GM23338 (cell line): Measurements from ENCODE around the gene REC8. TPM values are rescaled to one million over a fixed set of nuclear protein-coding genes. Genes with fewer than 3 reads are reported as not detected.
"Not testable (repeated sequence)": the region's sequence is repeated elsewhere in the genome, so short reads cannot be mapped to it uniquely, and the experiment has no call there.

Experiments used
- ATAC-seq: fragments of 200-7000 bp; cut with Tn5 transposase; 3 replicates; pipeline ENCODE4 v1.9.1; 2020
- DNase-seq: peaks from one replicate; pipeline ENCODE4 v3.0.0-alpha.2; 2015; ENCODE audit warnings: low spot score
- H2AFZ ChIP-seq: fragments of 200-600 bp; sonication (generic); 2 replicates; pipeline ENCODE4 v1.8.0; 2016; ENCODE audit warnings: antibody characterized with exemption, mild to moderate bottlenecking, moderate library complexity
- H3F3A ChIP-seq: fragments of 200-600 bp; sonication (generic); replicated peaks from 2 replicates; pipeline ENCODE4 v1.8.0; 2017; ENCODE audit warnings: antibody characterized with exemption, mixed run types, low read depth
- H3K27ac ChIP-seq: fragments of 200-600 bp; sonication (generic); 2 replicates; pipeline ENCODE4 v1.6.1; 2016; ENCODE audit warnings: low read depth
- H3K27me3 ChIP-seq: fragments of 200-600 bp; sonication (generic); 2 replicates; pipeline ENCODE4 v1.8.0; 2016; ENCODE audit warnings: mild to moderate bottlenecking, mixed run types, moderate library complexity; ENCODE audit not compliant: insufficient read depth
- H3K36me3 ChIP-seq: fragments of 200-600 bp; sonication (generic); 2 replicates; pipeline ENCODE4 v1.8.0; 2016; ENCODE audit warnings: mild to moderate bottlenecking; ENCODE audit not compliant: insufficient read depth
- H3K4me1 ChIP-seq: fragments of 200-600 bp; sonication (generic); 2 replicates; pipeline ENCODE4 v1.8.0; 2016; ENCODE audit warnings: mild to moderate bottlenecking, moderate library complexity; ENCODE audit not compliant: insufficient read depth
- H3K4me2 ChIP-seq: fragments of 200-600 bp; sonication (generic); 2 replicates; pipeline ENCODE4 v1.7.1; 2017; ENCODE audit warnings: mixed run types
- H3K4me3 ChIP-seq: fragments of 200-600 bp; sonication (generic); 2 replicates; pipeline ENCODE4 v1.6.1; 2016; ENCODE audit warnings: mixed run types
- H3K79me2 ChIP-seq: fragments of 200-600 bp; sonication (generic); replicated peaks from 2 replicates; pipeline ENCODE4 v1.8.0; 2017; ENCODE audit warnings: mild to moderate bottlenecking; ENCODE audit not compliant: insufficient read depth
- H3K9me2 ChIP-seq: fragments of 200-600 bp; sonication (generic); 2 replicates; pipeline ENCODE4 v1.8.0; 2017; ENCODE audit not compliant: insufficient read depth
- H4K20me1 ChIP-seq: fragments of 200-600 bp; sonication (generic); replicated peaks from 2 replicates; pipeline ENCODE4 v1.8.0; 2017; ENCODE audit warnings: mild to moderate bottlenecking; ENCODE audit not compliant: insufficient read depth
- H3K27ac Mint-ChIP-seq: 2 replicates; pipeline ENCODE4 v1.8.0; 2020; ENCODE audit warnings: inconsistent platforms, mild to moderate bottlenecking, moderate library complexity, mixed read lengths
- H3K27me3 Mint-ChIP-seq: 3 replicates; pipeline ENCODE4 v1.8.0; 2022; ENCODE audit warnings: low read depth, mild to moderate bottlenecking, moderate library complexity, mixed read lengths, inconsistent platforms; ENCODE audit not compliant: insufficient read depth, poor library complexity
- H3K36me3 Mint-ChIP-seq: 3 replicates; pipeline ENCODE4 v1.8.0; 2021; ENCODE audit warnings: low read depth, mild to moderate bottlenecking, inconsistent platforms, moderate library complexity, mixed read lengths
- H3K4me1 Mint-ChIP-seq: 3 replicates; pipeline ENCODE4 v1.8.0; 2020; ENCODE audit warnings: mild to moderate bottlenecking, inconsistent platforms, mixed read lengths
- H3K4me3 Mint-ChIP-seq: 3 replicates; pipeline ENCODE4 v1.8.0; 2021; ENCODE audit warnings: moderate library complexity, mild to moderate bottlenecking, inconsistent platforms, mixed read lengths
- H3K9me3 Mint-ChIP-seq: 3 replicates; pipeline ENCODE4 v1.8.0; 2020; ENCODE audit warnings: moderate library complexity, mild to moderate bottlenecking, inconsistent platforms, mixed read lengths
- CREB1 ChIP-seq: fragments of 250-450 bp; sonication (Bioruptor Pico); IDR thresholded peaks from 2 replicates; pipeline ENCODE4 v1.5.0; 2020; ENCODE audit warnings: low read depth, mild to moderate bottlenecking, moderate library complexity
- CTCF ChIP-seq, 2 experiments: fragments of 200-600 bp in 1 of 2; sonication (generic) in 1 of 2; conservative IDR thresholded peaks; 2 replicates each; pipeline versions ENCODE4 v1.5.1 to v1.6.1; 2016 to 2017; ENCODE audit warnings: antibody characterized with exemption in 2 of 2, low read depth in 2 of 2, mild to moderate bottlenecking in 2 of 2, moderate library complexity in 1 of 2
- ETS1 ChIP-seq: IDR thresholded peaks from 2 replicates; pipeline ENCODE4 v1.6.1; 2016; ENCODE audit warnings: antibody characterized with exemption
- EZH2 ChIP-seq: fragments of 200-600 bp; sonication (generic); IDR thresholded peaks from one replicate; pipeline ENCODE4 v1.8.0; 2017; ENCODE audit warnings: antibody characterized with exemption, mild to moderate bottlenecking, low read depth; ENCODE audit not compliant: unreplicated experiment
- EZH2phosphoT487 ChIP-seq: fragments of 200-600 bp; sonication (generic); IDR thresholded peaks from one replicate; pipeline ENCODE4 v1.8.1; 2018; ENCODE audit warnings: antibody characterized with exemption; ENCODE audit not compliant: unreplicated experiment
- JUNB ChIP-seq: IDR thresholded peaks from one replicate; pipeline ENCODE4 v1.6.1; 2016; ENCODE audit warnings: antibody characterized with exemption; ENCODE audit not compliant: unreplicated experiment
- NANOG ChIP-seq: IDR thresholded peaks from 2 replicates; pipeline ENCODE4 v1.6.1; 2016; ENCODE audit warnings: antibody characterized with exemption, borderline replicate concordance
- POLR2AphosphoS5 ChIP-seq: IDR thresholded peaks from 2 replicates; pipeline ENCODE4 v1.6.1; 2016; ENCODE audit warnings: antibody characterized with exemption, low read depth
- REST ChIP-seq: IDR thresholded peaks from one replicate; pipeline ENCODE4 v1.6.1; 2018; ENCODE audit warnings: antibody characterized with exemption; ENCODE audit not compliant: unreplicated experiment
- STAT1 ChIP-seq: IDR thresholded peaks from one replicate; pipeline ENCODE4 v1.6.1; 2016; ENCODE audit warnings: antibody characterized with exemption; ENCODE audit not compliant: unreplicated experiment
- ZNF331 ChIP-seq: fragments of 250-450 bp; sonication (Bioruptor Pico); IDR thresholded peaks from 2 replicates; pipeline ENCODE4 v1.5.0; 2020; ENCODE audit warnings: low read depth, mild to moderate bottlenecking, moderate library complexity
- polyA plus RNA-seq: library from polyadenylated mRNA; unstranded; fragments of >200 nt; fragmentation: Nextera tagmentation; extraction: Ambion mirVana; gene quantifications from 2 replicates; pipeline ENCODE4 v1.2.1, GENCODE V29; 2016
- total RNA-seq: library from RNA; depleted of rRNA; stranded (reverse); fragments of >200 nt; shearing (Covaris generic); gene quantifications from 2 replicates; pipeline ENCODE4 v1.2.3, GENCODE V29; 2014

REC8 gene
- total and polyA plus RNA-seq, 2 experiments from 2014 or later: 25.7 to 36.8 TPM

GRCh38 chr14:24202538-24202937, 30.7 kb downstream of the REC8 start:
- H3K36me3 Mint-ChIP-seq: peaks cover 84% of the 10 kb centered on the region
- H3K4me3 Mint-ChIP-seq: peak overlapping the region; percentile 56
- not testable (repeated sequence) for H4K20me1 ChIP-seq, H3K4me1 ChIP-seq, H3K9me2 ChIP-seq, H3K27me3 ChIP-seq, H3F3A ChIP-seq, H2AFZ ChIP-seq, H3K79me2 ChIP-seq
- peak overlapping the region; percentile 80 for H3K27ac Mint-ChIP-seq
- Histone ChIP-seq H3K36me3 (0 out of 2 replicates have a peak, but pooled peaks cover 11% of the 10 kb centered on the region), H3K4me3 (peak overlapping the region; percentile 41), H3K27ac (peak overlapping the region; percentile 86), H3K4me2 (peak overlapping the region; percentile 27; the same call in 1 of the 2 replicates)
- ATAC-seq (peak; percentile 30), DNase-seq (peak; percentile 46)
- H3K4me1 Mint-ChIP-seq: peaks cover 33% of the 10 kb centered on the region
- peaks cover 35% of the 10 kb centered on the region for H3K9me3 Mint-ChIP-seq
- peaks cover 16% of the 10 kb centered on the region for H3K27me3 Mint-ChIP-seq

- Mint-ChIP-seq H3K36me3 (peaks cover 88% of the 10 kb centered on the region), H3K27ac (peak overlapping the region; percentile 80), H3K4me1 (peaks cover 33% of the 10 kb centered on the region), H3K27me3 (peaks cover 16% of the 10 kb centered on the region), H3K4me3 (peak overlapping the region; percentile 56), H3K9me3 (peaks cover 35% of the 10 kb centered on the region)
- not testable (repeated sequence) for H3K4me1 ChIP-seq, H3K79me2 ChIP-seq, DNase-seq, ATAC-seq, H3K4me3 ChIP-seq, H4K20me1 ChIP-seq, H2AFZ ChIP-seq, H3F3A ChIP-seq, H3K9me2 ChIP-seq, H3K27me3 ChIP-seq
- H3K4me2 ChIP-seq: 0 out of 2 replicates have a peak overlapping the region, but pooled peaks have one; percentile 9
- H3K27ac ChIP-seq: peak overlapping the region; percentile 73
- H3K36me3 ChIP-seq: peaks cover 14% of the 10 kb centered on the region; the same call in 1 of the 2 replicates
These were observed 31.5 kb downstream of the REC8 start for GRCh38 chr14:24203249-24203886.

DNA sequence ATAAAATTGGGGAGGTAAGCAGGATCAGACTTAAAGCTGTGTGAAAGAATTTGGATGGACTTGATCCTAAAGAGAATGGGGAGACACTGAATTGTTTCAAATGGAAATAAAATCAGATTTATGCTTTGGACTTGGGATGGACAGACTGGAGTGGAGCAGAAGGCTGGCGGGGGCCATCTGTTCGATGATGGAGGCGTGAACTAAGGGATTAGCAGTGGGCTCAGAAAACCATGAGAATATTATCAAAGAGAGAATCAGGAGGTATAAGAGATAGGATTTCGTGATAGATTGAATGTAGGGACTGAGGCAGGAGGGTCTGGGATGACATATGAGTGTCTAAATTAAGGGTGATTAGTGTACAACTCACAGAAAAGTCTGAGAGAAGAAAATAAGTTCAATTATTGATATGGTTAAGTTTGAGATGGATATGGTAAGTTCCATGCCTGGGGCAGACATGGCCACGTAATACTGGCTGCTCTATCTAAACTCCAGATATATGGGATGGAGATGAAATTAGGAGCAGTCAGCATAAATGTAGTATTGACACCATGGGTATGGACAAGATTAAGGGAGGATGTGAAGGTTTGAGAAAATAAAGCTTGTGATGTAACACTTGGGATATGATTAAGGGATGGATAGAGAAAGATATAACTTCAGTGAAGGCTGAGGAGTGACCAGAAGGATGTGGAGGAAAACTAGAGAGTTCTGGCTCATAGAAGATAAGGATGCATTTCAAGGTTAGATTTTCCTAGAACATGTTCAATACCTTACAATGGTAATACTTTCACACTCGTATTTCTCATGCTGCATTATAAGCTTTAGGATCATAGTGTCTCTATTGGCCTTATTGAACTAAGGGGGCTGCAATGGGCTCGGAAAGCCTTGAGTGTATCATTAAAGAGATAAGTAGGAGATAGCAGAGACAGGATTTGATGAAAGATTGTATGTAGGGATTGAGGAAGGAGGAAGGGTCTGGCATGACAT, 32.6 kb downstream of the REC8 start:
- no peaks in the 10 kb centered on the region; the same call in 1 of the 2 replicates for H4K20me1 ChIP-seq
- no peak for ATAC-seq
- H3K27ac ChIP-seq: no peak overlapping the region
- H3K27me3 Mint-ChIP-seq: peaks cover 16% of the 10 kb centered on the region
- H3K4me1 ChIP-seq: peaks cover 10% of the 10 kb centered on the region; the same call in 1 of the 2 replicates
- H2AFZ ChIP-seq: no peak overlapping the region
- no peak overlapping the region for H3K4me2 ChIP-seq
- peaks cover 29% of the 10 kb centered on the region for H3K9me3 Mint-ChIP-seq
- peaks cover 17% of the 10 kb centered on the region for H3K36me3 ChIP-seq
- H3K4me1 Mint-ChIP-seq: peaks cover 25% of the 10 kb centered on the region
- peaks cover 3% of the 10 kb centered on the region for H3F3A ChIP-seq
- no peak overlapping the region; the same call in 2 of the 3 replicates for H3K4me3 Mint-ChIP-seq
- H3K9me2 ChIP-seq: no peaks in the 10 kb centered on the region
- H3K36me3 Mint-ChIP-seq: peaks cover 84% of the 10 kb centered on the region
- H3K27me3 ChIP-seq: no peaks in the 10 kb centered on the region
- no peak overlapping the region for H3K4me3 ChIP-seq
- no peak for DNase-seq
- peak overlapping the region; percentile 54; the same call in 1 of the 2 replicates for H3K27ac Mint-ChIP-seq
- H3K79me2 ChIP-seq: 0 out of 2 replicates have a peak, but pooled peaks cover 4% of the 10 kb centered on the region
- TF ChIP-seq EZH2phosphoT487 (no peak), ZNF331 (CRISPR knock-in tag) (no peak), NANOG (no peak), CREB1 (no peak), STAT1 (no peak), JUNB (no peak), REST (no peak), ETS1 (no peak), EZH2 (no peak), CTCF (conservative IDR thresholded peaks at IDR 0.05; ENCODE audit: low read depth in 2 of 2) (no peak), POLR2AphosphoS5 (no peak)
